ENCODE data around the gene NRIP1.

Gene NRIP1

GRCh38 chr21:15004721-15005370 is 60.0 kb downstream of the NRIP1 start:
- Histone ChIP-seq H3K36me3 (no peaks in the 10 kb centered on the region), H3K4me1 (peaks cover 0 to 22% (median 9%) of the 10 kb centered on the region in 4 donors), H3K27ac (no peak overlapping the region), H3K9me3 (no peaks in the 10 kb centered on the region), H3K27me3 (no peaks in the 10 kb centered on the region), H3K4me3 (no peak overlapping the region)
- intact Hi-C loops (cut with DNase I; ENCODE audit: low total_unique reads) = no loop called here
- TF ChIP-seq CTCF (IDR thresholded peaks at IDR 0.05) = no peak
- DNase-seq = no peak

DNA sequence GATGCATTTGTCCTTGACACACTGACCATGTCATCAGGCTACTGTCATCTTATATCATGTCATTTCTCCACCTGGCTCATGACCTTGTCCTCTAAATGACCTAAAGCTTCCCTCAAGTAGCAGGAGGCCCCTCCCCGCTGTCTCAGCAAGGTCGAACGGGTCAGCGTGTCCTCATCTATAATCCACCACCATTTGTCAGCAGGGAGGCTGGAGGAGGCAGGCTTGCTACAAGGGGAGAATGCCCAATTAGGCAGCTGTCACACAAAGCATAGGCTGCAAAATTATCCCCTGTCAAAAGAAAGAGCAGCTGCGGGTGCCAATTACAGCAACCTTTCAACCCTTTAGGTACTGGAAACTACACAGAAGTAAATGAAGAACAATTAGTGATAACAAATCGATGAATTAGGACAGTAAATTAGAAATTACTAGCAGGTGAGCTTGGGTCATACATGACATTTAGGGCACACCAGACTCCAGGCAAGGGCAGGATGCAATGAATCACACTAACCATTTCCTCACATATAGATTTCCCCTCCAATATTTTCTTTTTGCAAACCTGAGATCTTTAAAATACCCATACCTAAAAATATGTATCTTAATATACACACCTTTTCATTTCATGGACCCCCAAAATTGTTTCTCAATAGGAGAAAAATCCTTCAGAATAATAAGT is 61.2 kb downstream of the NRIP1 start:
- intact Hi-C loops (cut with DNase I; ENCODE audit: low total_unique reads) = no loop called here
- no peak overlapping the region for H3K4me3 ChIP-seq
- H3K27ac ChIP-seq = no peak overlapping the region
- H3K4me1 ChIP-seq = peaks cover 0 to 22% (median 9%) of the 10 kb centered on the region in 4 donors
- no peaks in the 10 kb centered on the region for H3K36me3 ChIP-seq
- no peaks in the 10 kb centered on the region for H3K9me3 ChIP-seq
- no peaks in the 10 kb centered on the region for H3K27me3 ChIP-seq
- no peak for DNase-seq
- TF ChIP-seq CTCF (IDR thresholded peaks at IDR 0.05) = no peak

GRCh38 chr21:15001857-15002606 is 62.8 kb downstream of the NRIP1 start:
- H3K27me3 ChIP-seq = no peaks in the 10 kb centered on the region
- H3K4me1 ChIP-seq = peaks cover 0 to 22% (median 9%) of the 10 kb centered on the region in 4 donors
- no peaks in the 10 kb centered on the region for H3K36me3 ChIP-seq
- DNase-seq = no peak
- TF ChIP-seq CTCF (IDR thresholded peaks at IDR 0.05) = no peak
- H3K4me3 ChIP-seq = no peak overlapping the region
- H3K27ac ChIP-seq = no peak overlapping the region
- no peaks in the 10 kb centered on the region for H3K9me3 ChIP-seq
- intact Hi-C loops (cut with DNase I; ENCODE audit: low total_unique reads) = no loop called here

- Histone ChIP-seq H3K27me3 (no peaks in the 10 kb centered on the region), H3K27ac (no peak overlapping the region), H3K4me1 (peaks cover 0 to 15% (median 7%) of the 10 kb centered on the region in 4 donors), H3K36me3 (no peaks in the 10 kb centered on the region), H3K9me3 (no peaks in the 10 kb centered on the region), H3K4me3 (no peak overlapping the region)
- no peak for DNase-seq
- intact Hi-C loops (cut with DNase I; ENCODE audit: low total_unique reads) = no loop called here
- TF ChIP-seq CTCF (IDR thresholded peaks at IDR 0.05) = no peak
Observed at GRCh38 chr21:15001113-15001512, 63.7 kb downstream of the NRIP1 start.

GRCh38 chr21:15000081-15000480 is 64.7 kb downstream of the NRIP1 start:
- Histone ChIP-seq H3K27ac (no peak overlapping the region), H3K4me3 (no peak overlapping the region), H3K27me3 (no peaks in the 10 kb centered on the region), H3K9me3 (no peaks in the 10 kb centered on the region), H3K36me3 (no peaks in the 10 kb centered on the region), H3K4me1 (peaks cover 0 to 16% (median 4%) of the 10 kb centered on the region in 4 donors)
- no peak for TF ChIP-seq CTCF (IDR thresholded peaks at IDR 0.05)
- intact Hi-C loops (cut with DNase I; ENCODE audit: low total_unique reads) = no loop called here
- DNase-seq = no peak
